Endothelial cell of umbilical vein (primary cell): Measurements from ENCODE around the gene KIRREL1. TPM values are rescaled to one million over a fixed set of nuclear protein-coding genes. Genes with fewer than 3 reads are reported as not detected.

ENCODE experiments used
- BruUV-seq: library from RNA; stranded (reverse); fragments of 400-500 nt; replicated peaks from 2 replicates; lab custom pipeline; 2021; lab: Mats Ljungman, UMichigan
- CTCF ChIA-PET: fragments of 300-600, 350-600 bp; sonication (Branson Sonifier 250); formaldehyde crosslinking; loops from one replicate; lab custom pipeline; 2021; ENCODE audit warnings: antibody characterized with exemption, inconsistent platforms; lab: Charles Lee
- POLR2A ChIA-PET: fragments of 300-600, 350-600 bp; sonication (Branson Sonifier 250); formaldehyde crosslinking; loops from one replicate; lab custom pipeline; 2021; ENCODE audit warnings: antibody characterized with exemption, inconsistent platforms; lab: Charles Lee
- DNase-seq: peaks from one replicate; pipeline ENCODE4 v3.0.0-alpha.2; 2011; ENCODE audit warnings: low read depth, low spot score
- FAIRE-seq: peaks from 2 replicates; lab custom pipeline; 2011; peaks lifted over from hg19 to GRCh38; lab: Jason Lieb, UNC
- H2AFZ ChIP-seq: 2 replicates; pipeline ENCODE4 v1.6.0; 2012; ENCODE audit warnings: low read depth, low read length, control low read depth, inconsistent platforms
- H3K27ac ChIP-seq: 2 replicates; pipeline ENCODE4 v1.5.1; 2011; ENCODE audit warnings: low read depth, mild to moderate bottlenecking, control low read depth, low read length, moderate library complexity; ENCODE audit not compliant: insufficient read depth
- H3K27me3 ChIP-seq, 2 experiments: 2 replicates each; pipeline versions ENCODE4 v1.6.0 to v1.6.1; 2011; ENCODE audit warnings: low read length in 2 of 2, mixed read lengths in 1 of 2; ENCODE audit not compliant: control insufficient read depth in 2 of 2, insufficient read depth in 2 of 2
- H3K36me3 ChIP-seq, 2 experiments: 2 replicates in 1 of 2; 3 replicates in 1 of 2; pipeline ENCODE4 v1.5.1; 2011; ENCODE audit warnings: low read length in 2 of 2, mild to moderate bottlenecking in 1 of 2, moderate library complexity in 1 of 2; ENCODE audit not compliant: control insufficient read depth in 2 of 2, insufficient read depth in 2 of 2; ENCODE audit errors: extremely low read depth in 1 of 2
- H3K4me1 ChIP-seq: 3 replicates; pipeline ENCODE4 v1.5.1; 2011; ENCODE audit warnings: mild to moderate bottlenecking, low read length; ENCODE audit not compliant: control insufficient read depth, insufficient read depth; ENCODE audit errors: extremely low read depth
- H3K4me2 ChIP-seq: 2 replicates; pipeline ENCODE4 v1.6.1; 2011; ENCODE audit warnings: low read length, control low read depth, mixed read lengths; ENCODE audit not compliant: insufficient read depth
- H3K4me3 ChIP-seq, 3 experiments: fragments of 200-600 bp in 1 of 3; sonication (generic), shearing (Covaris generic) in 1 of 3; replicated peaks in 1 of 3; 2 replicates each; pipeline ENCODE4 v1.5.1; 2011 to 2016; ENCODE audit warnings: control low read depth in 3 of 3, low read length in 3 of 3, mild to moderate bottlenecking in 2 of 3, inconsistent platforms in 1 of 3, low read depth in 1 of 3, moderate library complexity in 1 of 3; ENCODE audit not compliant: insufficient read depth in 1 of 3
- H3K79me2 ChIP-seq: 2 replicates; pipeline ENCODE4 v1.6.0; 2012; ENCODE audit warnings: low read length, inconsistent platforms; ENCODE audit not compliant: control insufficient read depth, insufficient read depth
- H3K9ac ChIP-seq: replicated peaks from 2 replicates; pipeline ENCODE3; 2011; ENCODE audit warnings: low read length, control low read depth; ENCODE audit not compliant: insufficient read depth; ENCODE audit errors: extremely low read depth
- H3K9me1 ChIP-seq: replicated peaks from 3 replicates; pipeline ENCODE4 v1.6.0; 2011; ENCODE audit warnings: mild to moderate bottlenecking, low read length; ENCODE audit not compliant: control insufficient read depth, insufficient read depth; ENCODE audit errors: extremely low read depth
- H3K9me3 ChIP-seq: replicated peaks from 2 replicates; pipeline ENCODE4 v1.5.1; 2012; ENCODE audit warnings: low read length, inconsistent platforms; ENCODE audit not compliant: control insufficient read depth, insufficient read depth
- H4K20me1 ChIP-seq: replicated peaks from 2 replicates; pipeline ENCODE3; 2011; ENCODE audit warnings: mild to moderate bottlenecking, low read length; ENCODE audit not compliant: control insufficient read depth, insufficient read depth; ENCODE audit errors: extremely low read depth
- EZH2 ChIP-seq: IDR thresholded peaks from 2 replicates; pipeline ENCODE4 v1.6.1; 2012; ENCODE audit warnings: borderline replicate concordance, low read depth, mild to moderate bottlenecking, moderate library complexity, low read length, inconsistent platforms; ENCODE audit not compliant: severe bottlenecking
- FOS ChIP-seq: IDR thresholded peaks from 2 replicates; pipeline ENCODE4 v1.6.1; 2011; ENCODE audit warnings: mild to moderate bottlenecking, low read length, moderate library complexity, borderline replicate concordance; ENCODE audit not compliant: insufficient read depth
- JUN ChIP-seq: IDR thresholded peaks from 2 replicates; pipeline ENCODE4 v1.6.1; 2011; ENCODE audit warnings: borderline replicate concordance, low read depth; ENCODE audit not compliant: insufficient read length, insufficient read depth
- MYC ChIP-seq: IDR thresholded peaks from one replicate; pipeline ENCODE4 v1.6.1; 2011; ENCODE audit warnings: mild to moderate bottlenecking, low read depth, low read length
- POLR2A ChIP-seq: IDR thresholded peaks from 2 replicates; pipeline ENCODE4 v1.6.1; 2012; ENCODE audit warnings: low read depth, mild to moderate bottlenecking, control low read depth, low read length
- POLR2AphosphoS5 ChIP-seq: IDR thresholded peaks from 2 replicates; pipeline ENCODE4 v1.6.1; 2012; ENCODE audit warnings: low read depth, mild to moderate bottlenecking, control low read depth, low read length, moderate library complexity; ENCODE audit not compliant: insufficient read depth
- dilution Hi-C: fragments of 300-500 bp; cut with MboI; formaldehyde crosslinking; loops from one replicate; pipeline ENCODE4 v1.15.0; 2019; ENCODE audit warnings: low sequenced_read_pairs; ENCODE audit not compliant: extremely low pct_ligation_motif_present
- intact Hi-C: fragments of 100-400 bp; cut with micrococcal nuclease; formaldehyde crosslinking; loops from one replicate; pipeline ENCODE4 v1.10.0; 2022
- polyA plus RNA-seq, 4 experiments: library from polyadenylated mRNA; depleted of rRNA in 3 of 4; stranded (reverse) in 3 of 4; unstranded in 1 of 4; fragments of >200 nt; gene quantifications; 2 replicates each; pipeline versions ENCODE4 v1.2.1 to v1.2.3, GENCODE V29; 2011 to 2012; ENCODE audit warnings: missing spikeins in 1 of 4
- total RNA-seq: library from RNA; stranded (reverse); gene quantifications from 2 replicates; pipeline ENCODE4 v1.2.3, GENCODE V29; 2021
- TF ChIP-seq, protein P1 (sequence below), 2 donors: IDR thresholded peaks; 1 replicate in 1 of 2; 2 replicates in 1 of 2; pipeline ENCODE4 v1.5.1; 2011; ENCODE audit warnings: low read length in 2 of 2, mild to moderate bottlenecking in 2 of 2, moderate library complexity in 2 of 2, control low read depth in 1 of 2, inconsistent platforms in 1 of 2, low read depth in 1 of 2; ENCODE audit not compliant: insufficient read depth in 1 of 2; ENCODE audit errors: extremely low read depth in 1 of 2
- TF ChIP-seq, protein P2 (sequence below): IDR thresholded peaks from 2 replicates; pipeline ENCODE4 v1.6.1; 2011; ENCODE audit not compliant: insufficient read depth, insufficient read length

Gene KIRREL1
- total and polyA plus RNA-seq, 2 donors (not counting 3 experiments of a cell fraction or from before 2014, with no cell fraction given), result 35.6 to 57.6 TPM

- dilution Hi-C loops (no loop called here), intact Hi-C loops (no loop called here)
- Histone ChIP-seq H3K27ac (no peak overlapping the region), H3K36me3 (no peaks in the 10 kb centered on the region), H3K9me3 (no peaks in the 10 kb centered on the region), H3K27me3 (no peaks in the 10 kb centered on the region), H3K79me2 (peaks cover 26% of the 10 kb centered on the region), H4K20me1 (no peaks in the 10 kb centered on the region), H3K4me2 (no peak overlapping the region), H3K9me1 (no peaks in the 10 kb centered on the region), H3K9ac (no peak overlapping the region), H3K4me1 (peaks cover 30% of the 10 kb centered on the region), H3K4me3 (no peak overlapping the region), H2AFZ (no peak overlapping the region)
- no peak for DNase-seq
- no peak for FAIRE-seq
- POLR2A ChIA-PET, result no interaction called here
- BruUV-seq, result no TSS peak
- CTCF ChIA-PET, result interaction anchor here (5.0 to 7.4 kb wide), 2 partner anchors 15 to 47 kb away, joined by 26 to 264 read pairs; partner anchors contain the start of gene KIRREL1
- TF ChIP-seq FOS (no peak), JUN (no peak), MYC (no peak), POLR2A (no peak), POLR2AphosphoS5 (no peak), EZH2 (no peak)
- TF ChIP-seq, protein P1, sequence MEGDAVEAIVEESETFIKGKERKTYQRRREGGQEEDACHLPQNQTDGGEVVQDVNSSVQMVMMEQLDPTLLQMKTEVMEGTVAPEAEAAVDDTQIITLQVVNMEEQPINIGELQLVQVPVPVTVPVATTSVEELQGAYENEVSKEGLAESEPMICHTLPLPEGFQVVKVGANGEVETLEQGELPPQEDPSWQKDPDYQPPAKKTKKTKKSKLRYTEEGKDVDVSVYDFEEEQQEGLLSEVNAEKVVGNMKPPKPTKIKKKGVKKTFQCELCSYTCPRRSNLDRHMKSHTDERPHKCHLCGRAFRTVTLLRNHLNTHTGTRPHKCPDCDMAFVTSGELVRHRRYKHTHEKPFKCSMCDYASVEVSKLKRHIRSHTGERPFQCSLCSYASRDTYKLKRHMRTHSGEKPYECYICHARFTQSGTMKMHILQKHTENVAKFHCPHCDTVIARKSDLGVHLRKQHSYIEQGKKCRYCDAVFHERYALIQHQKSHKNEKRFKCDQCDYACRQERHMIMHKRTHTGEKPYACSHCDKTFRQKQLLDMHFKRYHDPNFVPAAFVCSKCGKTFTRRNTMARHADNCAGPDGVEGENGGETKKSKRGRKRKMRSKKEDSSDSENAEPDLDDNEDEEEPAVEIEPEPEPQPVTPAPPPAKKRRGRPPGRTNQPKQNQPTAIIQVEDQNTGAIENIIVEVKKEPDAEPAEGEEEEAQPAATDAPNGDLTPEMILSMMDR (IDR thresholded peaks at IDR 0.05; ENCODE audit: extremely low read depth in 1 of 2, insufficient read depth in 1 of 2, low read depth in 1 of 2, low read length in 2 of 2), result no peak
- TF ChIP-seq, protein P2, sequence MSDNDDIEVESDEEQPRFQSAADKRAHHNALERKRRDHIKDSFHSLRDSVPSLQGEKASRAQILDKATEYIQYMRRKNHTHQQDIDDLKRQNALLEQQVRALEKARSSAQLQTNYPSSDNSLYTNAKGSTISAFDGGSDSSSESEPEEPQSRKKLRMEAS, result no peak
Observed at GRCh38 chr1:158040323-158040722, 46.9 kb downstream of the KIRREL1 start.
